Kidney glomerular epithelial cell (primary cell): ENCODE measurements around the gene ANKRD39.
A peak's percentile ranks its signal among the peaks of the same experiment; 100 is the strongest.

Experiments used
- DNase-seq: peaks from one replicate; lab custom pipeline; 2025; lab: John Stamatoyannopoulos, UW

Gene ANKRD39

GRCh38 chr2:96887493-96888012 lies 29.7 kb upstream of the ANKRD39 start:
- no peak for DNase-seq

- no peak for DNase-seq
Observed at GRCh38 chr2:96885432-96886347, 27.9 kb upstream of the ANKRD39 start.

- DNase-seq: no peak
Observed at GRCh38 chr2:96884299-96885094, 26.7 kb upstream of the ANKRD39 start.

GRCh38 chr2:96883306-96883705 lies 25.5 kb upstream of the ANKRD39 start:
- DNase-seq: no peak

GRCh38 chr2:96882906-96883305 lies 25.1 kb upstream of the ANKRD39 start:
- DNase-seq: no peak

- no peak for DNase-seq
Observed at GRCh38 chr2:96882230-96882629, 24.4 kb upstream of the ANKRD39 start.

GRCh38 chr2:96881349-96882195 lies 23.8 kb upstream of the ANKRD39 start:
- DNase-seq: no peak

- no peak for DNase-seq
Observed at GRCh38 chr2:96880891-96881273, 23.1 kb upstream of the ANKRD39 start.

GRCh38 chr2:96879545-96880040 lies 21.8 kb upstream of the ANKRD39 start:
- no peak for DNase-seq

GRCh38 chr2:96878796-96879544 lies 21.2 kb upstream of the ANKRD39 start:
- DNase-seq: no peak

GRCh38 chr2:96878171-96878570 lies 20.4 kb upstream of the ANKRD39 start:
- no peak for DNase-seq

- no peak for DNase-seq
Observed at GRCh38 chr2:96877631-96878092, 19.8 kb upstream of the ANKRD39 start.

- DNase-seq: no peak
Observed at GRCh38 chr2:96877042-96877451, 19.2 kb upstream of the ANKRD39 start.

GRCh38 chr2:96876269-96877041 lies 18.6 kb upstream of the ANKRD39 start:
- DNase-seq: no peak

GRCh38 chr2:96875498-96876268 lies 17.9 kb upstream of the ANKRD39 start:
- no peak for DNase-seq

- peak; percentile 17 for DNase-seq
Observed at GRCh38 chr2:96874198-96874831, 16.5 kb upstream of the ANKRD39 start.

GRCh38 chr2:96873651-96874096 lies 15.9 kb upstream of the ANKRD39 start:
- DNase-seq: no peak

- no peak for DNase-seq
Observed at GRCh38 chr2:96872591-96873349, 15.0 kb upstream of the ANKRD39 start.
